SK-N-SH treated with all-trans-retinoic acid at 6 μM for 48 hours (cell line): ENCODE measurements around the gene CCDC89.

Source experiments
- CSRNP3 ChIP-seq: fragments of 250-450 bp; sonication (Bioruptor Pico); IDR thresholded peaks from 2 replicates; pipeline ENCODE4 v1.5.1; 2021; ENCODE audit warnings: mild to moderate bottlenecking, moderate library complexity
- ISL1 ChIP-seq: fragments of 250-450 bp; sonication (Bioruptor Pico); IDR thresholded peaks from 2 replicates; pipeline ENCODE4 v2.1.2; 2022; ENCODE audit warnings: mild to moderate bottlenecking, moderate library complexity
- RARB ChIP-seq: fragments of 250-450 bp; sonication (Bioruptor Pico); IDR thresholded peaks from 2 replicates; pipeline ENCODE4 v1.8.0; 2021; ENCODE audit warnings: mild to moderate bottlenecking, moderate library complexity
- ZC3H10 ChIP-seq: fragments of 250-450 bp; sonication (Bioruptor Pico); IDR thresholded peaks from 2 replicates; pipeline ENCODE4 v1.5.1; 2021; ENCODE audit warnings: mild to moderate bottlenecking, moderate library complexity
- ZFP3 ChIP-seq: fragments of 250-450 bp; sonication (Bioruptor Pico); IDR thresholded peaks from 2 replicates; pipeline ENCODE4 v1.5.0; 2020; ENCODE audit warnings: mild to moderate bottlenecking, moderate library complexity

GRCh38 chr11:85658180-85658579 is 27.8 kb downstream of the CCDC89 start:
- TF ChIP-seq ZFP3 (CRISPR knock-in tag) (0 out of 2 replicates have a peak, but pooled peaks have one; percentile 12), ZC3H10 (CRISPR knock-in tag) (no peak), CSRNP3 (peak; percentile 47; the same call in 1 of the 2 replicates), ISL1 (CRISPR knock-in tag) (peak; percentile 99), RARB (no peak)
